Measurements from ENCODE around the gene MYBPC1. TPM values are rescaled to one million over a fixed set of nuclear protein-coding genes. Genes with fewer than 3 reads are reported as not detected.
"Not testable (repeated sequence)": the region's sequence is repeated elsewhere in the genome, so short reads cannot be mapped to it uniquely, and the experiment has no call there.

The MYBPC1 gene
- total RNA-seq, 2 donors from 2014 or later: not detected

- no peaks in the 10 kb centered on the region for H3K36me3 Mint-ChIP-seq
- DNase-seq (ENCODE audit: low spot score in 2 of 2) (no peak), ATAC-seq (no peak)
- no peak overlapping the region for H3K27ac Mint-ChIP-seq
- no peaks in the 10 kb centered on the region for H3K9me3 Mint-ChIP-seq
Measured at GRCh38 chr12:101666052-101666728, 71.4 kb downstream of the MYBPC1 start.

GRCh38 chr12:101667591-101667990, 72.8 kb downstream of the MYBPC1 start:
- Mint-ChIP-seq H3K9me3 (no peaks in the 10 kb centered on the region), H3K36me3 (no peaks in the 10 kb centered on the region), H3K27ac (no peak overlapping the region)
- no peak for ATAC-seq
- DNase-seq (ENCODE audit: low spot score in 2 of 2): no peak

GRCh38 chr12:101670007-101670671, 75.4 kb downstream of the MYBPC1 start:
- peak in 1 of 2 donors; percentile 23 for DNase-seq (ENCODE audit: low spot score in 2 of 2)
- Mint-ChIP-seq H3K36me3 (no peaks in the 10 kb centered on the region), H3K27ac (no peak overlapping the region), H3K9me3 (no peaks in the 10 kb centered on the region)
- peak; percentile 47 to 76 for ATAC-seq

GRCh38 chr12:101671157-101671791, 76.5 kb downstream of the MYBPC1 start:
- ATAC-seq (peak; percentile 72 to 75), DNase-seq (ENCODE audit: low spot score in 2 of 2) (peak in 1 of 2 donors; percentile 12)
- H3K27ac Mint-ChIP-seq: peak overlapping the region in 1 of 2 donors; percentile 67
- no peaks in the 10 kb centered on the region for H3K36me3 Mint-ChIP-seq
- H3K9me3 Mint-ChIP-seq: no peaks in the 10 kb centered on the region

GRCh38 chr12:101671833-101672232, 77.1 kb downstream of the MYBPC1 start:
- DNase-seq (ENCODE audit: low spot score in 2 of 2) (no peak), ATAC-seq (no peak)
- peak overlapping the region in 1 of 2 donors; percentile 67 for H3K27ac Mint-ChIP-seq
- H3K36me3 Mint-ChIP-seq: no peaks in the 10 kb centered on the region
- no peaks in the 10 kb centered on the region for H3K9me3 Mint-ChIP-seq

GRCh38 chr12:101675555-101675954, 80.8 kb downstream of the MYBPC1 start:
- H3K36me3 Mint-ChIP-seq: no peaks in the 10 kb centered on the region
- ATAC-seq (no peak), DNase-seq (ENCODE audit: low spot score in 2 of 2) (no peak)
- H3K9me3 Mint-ChIP-seq: no peaks in the 10 kb centered on the region
- H3K27ac Mint-ChIP-seq: no peak overlapping the region

- not testable (repeated sequence) for H3K36me3 Mint-ChIP-seq; H3K27ac Mint-ChIP-seq; ATAC-seq; H3K9me3 Mint-ChIP-seq; DNase-seq (ENCODE audit: low spot score in 2 of 2)
Measured at GRCh38 chr12:101676497-101676896, 81.7 kb downstream of the MYBPC1 start.

GRCh38 chr12:101678081-101678480, 83.3 kb downstream of the MYBPC1 start:
- Mint-ChIP-seq H3K27ac (no peak overlapping the region), H3K9me3 (no peaks in the 10 kb centered on the region), H3K36me3 (no peaks in the 10 kb centered on the region)
- no peak for DNase-seq (ENCODE audit: low spot score in 2 of 2)
- ATAC-seq: no peak

GRCh38 chr12:101680240-101680639, 85.5 kb downstream of the MYBPC1 start:
- no peak for ATAC-seq
- H3K9me3 Mint-ChIP-seq: no peaks in the 10 kb centered on the region
- no peaks in the 10 kb centered on the region for H3K36me3 Mint-ChIP-seq
- no peak for DNase-seq (ENCODE audit: low spot score in 2 of 2)
- H3K27ac Mint-ChIP-seq: no peak overlapping the region

GRCh38 chr12:101680647-101681046, 85.9 kb downstream of the MYBPC1 start:
- Mint-ChIP-seq H3K27ac (no peak overlapping the region), H3K36me3 (no peaks in the 10 kb centered on the region), H3K9me3 (no peaks in the 10 kb centered on the region)
- DNase-seq (ENCODE audit: low spot score in 2 of 2) (no peak), ATAC-seq (no peak)

- not testable (repeated sequence) for ATAC-seq; H3K36me3 Mint-ChIP-seq; H3K27ac Mint-ChIP-seq; H3K9me3 Mint-ChIP-seq; DNase-seq (ENCODE audit: low spot score in 2 of 2)
Measured at GRCh38 chr12:101681627-101682026, 86.9 kb downstream of the MYBPC1 start.

- DNase-seq (ENCODE audit: low spot score in 2 of 2) (no peak), ATAC-seq (no peak)
- H3K9me3 Mint-ChIP-seq: no peaks in the 10 kb centered on the region
- no peak overlapping the region for H3K27ac Mint-ChIP-seq
- no peaks in the 10 kb centered on the region for H3K36me3 Mint-ChIP-seq
Measured at GRCh38 chr12:101685092-101685491, 90.3 kb downstream of the MYBPC1 start.

GRCh38 chr12:101686176-101686575, 91.4 kb downstream of the MYBPC1 start:
- H3K9me3 Mint-ChIP-seq: no peaks in the 10 kb centered on the region
- H3K36me3 Mint-ChIP-seq: no peaks in the 10 kb centered on the region
- no peak overlapping the region for H3K27ac Mint-ChIP-seq
- DNase-seq (ENCODE audit: low spot score in 2 of 2) (no peak), ATAC-seq (no peak)

GRCh38 chr12:101690544-101691098, 95.8 kb downstream of the MYBPC1 start:
- DNase-seq (ENCODE audit: low spot score in 2 of 2) (no peak), ATAC-seq (no peak)
- Mint-ChIP-seq H3K9me3 (no peaks in the 10 kb centered on the region), H3K27ac (no peak overlapping the region), H3K36me3 (no peaks in the 10 kb centered on the region)

GRCh38 chr12:101691503-101692096, 96.8 kb downstream of the MYBPC1 start:
- H3K36me3 Mint-ChIP-seq: peaks cover 0 to 3% of the 10 kb centered on the region in 2 donors
- ATAC-seq (no peak), DNase-seq (ENCODE audit: low spot score in 2 of 2) (no peak)
- no peaks in the 10 kb centered on the region for H3K9me3 Mint-ChIP-seq
- no peak overlapping the region for H3K27ac Mint-ChIP-seq

- peaks cover 6 to 10% of the 10 kb centered on the region in 2 donors for H3K36me3 Mint-ChIP-seq
- ATAC-seq (no peak), DNase-seq (ENCODE audit: low spot score in 2 of 2) (no peak)
- H3K9me3 Mint-ChIP-seq: no peaks in the 10 kb centered on the region
- no peak overlapping the region for H3K27ac Mint-ChIP-seq
Measured at GRCh38 chr12:101694297-101694848, 99.6 kb downstream of the MYBPC1 start.

GRCh38 chr12:101694986-101695385, 100.2 kb downstream of the MYBPC1 start:
- no peak for DNase-seq (ENCODE audit: low spot score in 2 of 2)
- H3K9me3 Mint-ChIP-seq: no peaks in the 10 kb centered on the region
- peaks cover 6 to 10% of the 10 kb centered on the region in 2 donors for H3K36me3 Mint-ChIP-seq
- no peak for ATAC-seq
- no peak overlapping the region for H3K27ac Mint-ChIP-seq
